Measurements from ENCODE around the gene ZNF674.
"Not testable (repeated sequence)": the region's sequence is repeated elsewhere in the genome, so short reads cannot be mapped to it uniquely, and the experiment has no call there.

The ZNF674 gene

DNA sequence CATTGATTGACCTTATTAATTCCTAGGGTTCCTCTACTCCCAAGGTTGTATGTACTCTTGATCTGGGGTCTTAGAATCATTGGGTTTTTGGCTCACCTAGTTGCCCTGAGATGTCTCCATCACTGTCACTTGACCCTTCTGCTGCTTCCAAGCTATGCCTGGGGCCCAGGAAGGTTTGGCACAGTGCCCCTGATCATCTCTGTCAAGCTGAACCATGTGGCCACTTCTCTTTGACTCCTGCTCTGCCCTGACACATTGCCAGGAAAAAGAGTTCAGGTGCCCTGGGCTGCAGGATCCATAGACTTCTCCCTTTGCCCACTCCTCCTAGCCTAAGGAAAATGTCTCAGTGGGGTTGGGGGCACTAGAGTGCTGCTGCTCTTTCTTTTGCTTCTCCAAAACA is 24.4 kb upstream of the ZNF674 start:
- no peak for DNase-seq (ENCODE audit: low read depth)

GRCh38 chrX:46567388-46567787 is 22.2 kb upstream of the ZNF674 start:
- no peak for DNase-seq (ENCODE audit: low read depth)

DNA sequence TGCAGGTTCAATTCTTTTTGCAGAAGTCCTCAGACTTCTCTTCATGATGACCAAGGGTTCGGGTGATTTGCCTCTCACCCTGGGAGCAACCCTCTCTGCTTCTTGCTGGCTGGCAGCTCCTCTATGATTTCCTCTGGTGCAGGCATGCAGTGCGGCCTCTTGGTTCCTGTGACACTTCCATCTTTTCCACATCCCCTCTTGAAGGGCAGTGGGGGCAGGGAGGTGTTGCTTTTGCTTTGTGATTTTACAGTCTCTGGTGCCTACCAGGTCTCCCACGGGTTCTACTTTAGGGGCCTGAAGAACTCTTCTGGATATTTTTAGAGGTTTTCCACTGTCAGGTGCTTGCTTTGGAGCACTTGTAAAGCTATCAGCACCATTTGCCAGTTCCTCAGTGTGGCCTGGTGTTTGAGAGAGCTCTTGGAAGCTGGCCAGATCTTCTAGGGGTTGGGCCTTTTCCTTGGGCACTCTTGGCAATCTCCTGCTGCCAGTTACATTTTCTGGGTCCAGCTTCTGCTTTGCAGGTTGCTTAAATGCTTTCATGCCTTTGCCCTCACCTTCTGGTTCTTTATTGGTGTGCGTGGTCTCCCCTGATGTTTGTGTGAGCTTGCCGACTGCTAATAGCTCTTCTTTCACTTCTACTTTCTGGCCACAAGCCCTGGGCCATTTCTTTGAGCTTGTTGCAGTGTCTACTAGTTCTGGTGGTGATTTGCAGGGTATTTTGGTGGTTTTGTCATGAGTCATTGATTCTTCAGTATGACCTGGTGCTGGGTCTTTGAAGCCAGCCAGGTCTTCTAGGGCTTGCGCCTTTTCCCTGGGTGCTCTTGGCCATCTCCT is 16.8 kb upstream of the ZNF674 start:
- no peak for DNase-seq (ENCODE audit: low read depth)

DNA sequence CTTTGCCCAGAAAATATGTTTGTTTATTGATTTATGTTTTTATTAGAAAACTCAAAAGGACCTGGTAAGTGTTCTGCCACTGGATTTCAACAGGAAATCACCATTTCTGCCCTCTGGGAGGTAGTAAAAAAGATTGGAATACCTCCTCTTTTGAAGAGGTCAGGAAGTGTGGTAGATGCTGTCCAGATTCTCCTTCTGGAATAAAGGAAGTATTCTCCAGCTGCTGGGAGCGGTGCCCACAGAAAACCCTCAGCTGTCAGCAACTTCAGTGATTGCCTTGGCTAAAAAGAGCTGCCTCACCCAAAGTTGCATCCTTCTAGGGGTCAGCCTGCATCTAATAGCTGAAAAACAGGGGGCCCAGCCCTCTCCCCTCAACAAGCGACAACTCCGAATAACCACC is 13.8 kb upstream of the ZNF674 start:
- no peak for DNase-seq (ENCODE audit: low read depth)

DNA sequence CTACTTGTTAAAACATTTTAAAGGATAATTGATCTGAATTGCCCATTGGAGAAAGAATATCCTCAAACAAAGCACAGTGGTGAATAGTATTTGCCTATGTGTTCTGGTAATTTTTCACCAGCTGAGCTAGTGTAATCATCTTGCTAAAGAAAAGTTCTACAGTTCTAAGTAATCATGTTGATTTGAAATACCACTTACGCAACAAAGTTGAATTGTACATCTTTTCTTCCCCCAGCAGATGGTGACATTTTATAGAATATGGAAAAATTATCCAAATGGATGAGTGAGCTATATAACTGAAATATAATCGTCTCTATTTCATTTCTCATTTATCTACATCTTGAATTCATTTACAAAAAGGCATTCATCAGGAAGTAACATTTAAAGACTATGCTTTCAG is 9.7 kb upstream of the ZNF674 start:
- DNase-seq (ENCODE audit: low read depth) = no peak

- no peak for DNase-seq (ENCODE audit: low read depth)
Observed at GRCh38 chrX:46553935-46554334, 8.7 kb upstream of the ZNF674 start.

DNA sequence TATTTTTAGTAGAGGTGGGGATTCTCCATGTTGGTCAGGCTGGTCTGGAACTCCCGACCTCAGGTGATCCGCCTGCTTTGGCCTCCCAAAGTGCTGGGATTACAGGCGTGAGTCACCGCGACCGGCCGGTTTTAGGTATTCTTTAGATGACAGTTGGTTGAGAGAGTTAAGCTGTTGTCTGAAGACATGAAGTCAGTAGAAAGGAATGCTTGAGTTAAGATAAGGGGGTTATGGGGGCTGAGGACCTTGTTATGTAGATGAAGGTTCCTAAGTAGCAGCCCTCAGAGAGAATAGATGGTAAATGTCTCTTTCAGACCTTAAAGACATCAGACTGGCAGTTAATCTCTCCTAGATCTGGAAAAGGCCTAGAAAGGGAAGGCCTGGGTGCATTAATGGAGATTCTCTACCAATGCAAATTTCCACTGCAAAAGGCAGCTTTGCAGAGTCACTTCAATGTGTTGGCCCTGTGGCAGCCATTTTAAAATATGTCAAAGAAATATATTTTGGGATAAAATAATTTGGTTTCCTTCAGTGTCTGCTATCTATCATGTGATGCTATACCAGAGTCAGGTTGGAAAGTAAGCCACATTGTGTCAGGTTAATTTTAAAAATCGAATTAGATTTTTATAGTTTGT is 6.4 kb upstream of the ZNF674 start:
- no peak for DNase-seq (ENCODE audit: low read depth)

GRCh38 chrX:46549914-46550313 is 4.7 kb upstream of the ZNF674 start:
- no peak for DNase-seq (ENCODE audit: low read depth)

DNA sequence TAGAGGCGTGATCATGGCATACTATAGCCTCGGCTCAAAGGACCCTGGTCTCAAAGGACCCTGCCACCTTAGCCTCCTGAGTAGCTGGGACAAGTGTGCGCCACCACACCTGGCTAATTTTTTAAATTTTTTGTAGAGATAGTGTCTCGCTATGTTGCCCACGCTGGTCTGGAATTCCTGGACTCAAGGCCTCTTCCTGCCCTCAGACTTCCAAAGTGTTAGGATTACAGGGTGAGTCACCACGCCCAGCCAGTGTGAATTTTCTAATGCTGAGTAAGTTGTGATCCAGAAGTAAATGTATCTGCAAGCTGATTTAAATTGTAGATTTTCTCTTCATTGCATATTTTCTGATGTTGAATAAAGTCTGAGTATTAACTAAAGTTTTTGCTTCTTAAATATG is 2.6 kb upstream of the ZNF674 start:
- no peak for DNase-seq (ENCODE audit: low read depth)

DNA sequence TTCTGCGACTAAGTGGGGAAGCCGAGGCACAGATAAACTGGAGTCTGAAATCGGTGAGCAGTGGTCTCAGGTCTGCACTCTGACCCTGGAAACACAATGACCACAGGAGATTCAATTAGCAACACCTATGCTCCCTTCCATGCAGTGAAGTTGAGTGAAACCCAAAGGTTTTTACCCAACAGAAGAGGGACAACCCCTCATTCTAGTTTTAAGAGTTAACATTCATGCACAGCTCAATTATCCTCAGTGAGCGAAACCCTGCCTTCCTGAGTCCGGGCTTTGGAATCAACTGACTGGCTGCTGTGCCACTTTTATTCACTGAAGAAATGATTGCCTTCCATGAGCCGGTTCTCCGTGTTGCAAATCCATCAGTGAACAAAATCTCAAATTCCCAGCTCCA is 694 bp downstream of the ZNF674 start:
- DNase-seq (ENCODE audit: low read depth) = not testable (repeated sequence)

- no peak for DNase-seq (ENCODE audit: low read depth)
Observed at GRCh38 chrX:46543441-46543840, 1.8 kb downstream of the ZNF674 start.

GRCh38 chrX:46531442-46531841 is 13.8 kb downstream of the ZNF674 start:
- no peak for DNase-seq (ENCODE audit: low read depth)

DNA sequence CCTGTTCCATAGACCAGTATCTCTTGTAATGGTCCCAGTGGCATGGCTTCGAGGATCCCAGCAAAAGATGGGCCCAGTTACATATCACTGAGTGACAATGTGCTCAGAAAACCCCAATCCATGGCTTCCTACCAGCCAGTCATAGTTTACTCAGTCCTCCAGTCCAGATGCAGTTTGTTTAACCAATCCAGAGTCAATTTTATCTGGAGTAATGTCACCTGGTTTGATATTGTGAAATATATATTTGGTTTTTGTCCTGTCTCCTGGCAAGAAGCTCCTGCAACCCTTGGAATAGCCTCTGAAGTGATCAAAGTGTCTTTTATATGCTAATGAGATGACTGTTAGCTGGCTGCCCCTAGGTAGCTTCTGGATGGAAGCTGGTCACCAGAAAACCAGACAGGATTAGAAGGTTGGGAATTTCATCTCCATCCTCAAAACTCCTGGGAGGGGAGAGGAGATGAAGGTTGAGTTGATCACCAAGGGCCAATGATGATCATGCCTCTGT is 14.8 kb downstream of the ZNF674 start:
- not testable (repeated sequence) for DNase-seq (ENCODE audit: low read depth)

DNA sequence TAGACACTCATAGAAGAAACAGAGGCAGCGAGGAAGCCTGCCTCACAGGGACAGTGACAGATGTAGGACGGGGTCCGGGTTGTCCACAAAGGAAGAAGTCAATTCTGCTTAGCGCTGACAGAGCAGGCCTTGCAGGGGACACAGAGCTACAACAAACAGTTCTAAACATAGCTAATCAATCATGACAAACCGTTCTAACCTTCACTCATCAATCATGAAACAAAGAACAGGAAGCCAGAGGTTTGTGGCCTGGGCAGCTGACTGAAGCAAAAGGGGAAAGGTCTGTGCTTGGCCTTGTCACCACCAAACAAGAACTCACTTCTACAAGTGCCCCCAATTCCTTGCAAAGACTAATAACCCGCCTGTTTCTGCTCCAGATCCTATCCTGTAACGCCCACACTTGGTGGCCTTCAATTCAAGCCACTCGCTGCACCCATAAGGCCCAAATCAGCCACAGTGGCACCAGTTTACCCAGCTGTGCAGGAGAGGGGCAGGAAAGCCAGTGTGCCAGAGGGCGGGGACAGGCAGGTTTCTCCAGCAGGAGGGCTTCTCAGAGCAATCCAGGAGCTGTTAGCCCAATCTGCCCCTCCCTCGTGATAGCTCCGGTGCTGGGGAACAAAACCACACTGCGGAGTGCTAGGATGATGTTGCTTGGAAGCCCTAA is 15.3 kb downstream of the ZNF674 start:
- not testable (repeated sequence) for DNase-seq (ENCODE audit: low read depth)

DNA sequence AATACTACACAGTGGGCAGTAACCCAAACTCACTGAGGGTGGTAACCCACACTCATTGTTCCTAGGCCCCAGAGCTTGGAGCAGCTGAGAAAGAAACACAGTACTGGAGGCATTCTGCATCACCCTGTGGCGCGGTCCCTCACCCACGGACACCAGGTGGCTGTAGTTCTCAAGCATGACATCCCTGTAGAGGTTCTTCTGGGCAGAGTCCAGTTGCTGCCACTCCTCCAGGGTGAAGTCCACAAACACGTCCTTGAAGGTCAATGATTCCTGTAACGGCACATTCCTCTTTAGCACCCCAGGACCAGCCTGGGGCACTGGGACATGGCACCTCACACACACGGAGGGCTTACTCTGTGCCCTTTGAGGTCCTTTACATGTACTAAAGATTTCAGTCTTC is 16.6 kb downstream of the ZNF674 start:
- not testable (repeated sequence) for DNase-seq (ENCODE audit: low read depth)

- no peak for DNase-seq (ENCODE audit: low read depth)
Observed at GRCh38 chrX:46506076-46506475, 39.1 kb downstream of the ZNF674 start.

- DNase-seq (ENCODE audit: low read depth) = no peak
Observed at GRCh38 chrX:46502848-46503247, 42.4 kb downstream of the ZNF674 start.

DNA sequence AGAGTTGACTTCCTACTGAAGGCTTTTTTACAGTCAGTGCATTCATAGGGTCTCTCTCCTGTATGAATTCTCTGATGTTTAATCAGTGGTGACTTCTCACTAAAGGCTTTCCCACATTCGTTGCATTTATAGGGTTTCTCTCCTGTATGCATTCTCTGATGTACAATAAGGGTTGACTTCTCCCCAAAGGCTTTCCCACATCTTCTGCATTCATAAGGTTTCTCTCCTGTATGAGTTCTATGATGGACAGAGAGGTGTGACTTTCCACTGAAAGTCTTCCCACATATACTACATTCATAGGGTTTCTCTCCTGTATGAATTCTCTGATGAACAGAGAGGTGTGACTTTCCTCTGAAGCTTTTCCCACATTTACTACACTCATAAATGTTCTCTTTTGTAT is 45.2 kb downstream of the ZNF674 start:
- no peak for DNase-seq (ENCODE audit: low read depth)

GRCh38 chrX:46488712-46489111 is 56.5 kb downstream of the ZNF674 start:
- DNase-seq (ENCODE audit: low read depth) = no peak

DNA sequence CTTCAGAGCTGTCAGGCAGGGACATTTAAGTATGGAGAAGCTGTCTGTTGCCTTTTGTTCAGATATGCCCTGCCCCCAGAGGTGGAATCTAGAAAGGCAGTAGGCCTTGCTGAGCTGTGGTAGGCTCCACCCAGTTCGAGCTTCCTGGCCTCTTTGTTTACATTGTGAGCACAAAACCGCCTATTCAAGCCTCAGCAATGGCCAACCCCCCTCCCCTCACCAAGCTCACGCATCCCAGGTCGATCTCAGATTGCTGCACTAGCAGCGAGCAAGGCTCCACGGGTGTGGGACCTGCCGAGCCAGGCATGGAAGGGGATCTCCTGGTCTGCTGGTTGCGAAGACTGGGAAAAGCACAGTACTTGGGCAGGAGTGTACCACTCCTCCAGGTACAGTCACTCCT is 59.3 kb downstream of the ZNF674 start:
- DNase-seq (ENCODE audit: low read depth) = no peak

- DNase-seq (ENCODE audit: low read depth) = not testable (repeated sequence)
Observed at GRCh38 chrX:46478634-46479033, 66.6 kb downstream of the ZNF674 start.

DNA sequence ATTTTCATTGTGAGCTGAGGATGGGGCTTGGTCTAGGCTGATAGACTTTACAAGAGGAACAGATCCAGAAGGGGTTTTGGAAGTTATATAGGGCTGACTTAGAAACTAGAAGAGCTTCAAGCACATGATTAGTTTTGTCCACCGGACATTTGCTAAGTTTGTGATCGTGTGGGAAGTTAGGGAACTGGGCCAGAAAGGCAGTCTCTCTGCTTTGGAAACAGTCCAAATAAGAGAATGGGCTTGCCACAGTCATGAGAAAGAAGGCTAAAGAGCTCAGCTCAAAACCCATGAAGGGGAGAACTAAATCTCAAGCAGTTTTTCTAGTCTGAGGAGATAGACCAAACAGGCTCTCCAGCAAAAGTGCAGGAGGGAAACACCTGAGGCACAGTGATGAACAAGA is 67.8 kb downstream of the ZNF674 start:
- no peak for DNase-seq (ENCODE audit: low read depth)

DNA sequence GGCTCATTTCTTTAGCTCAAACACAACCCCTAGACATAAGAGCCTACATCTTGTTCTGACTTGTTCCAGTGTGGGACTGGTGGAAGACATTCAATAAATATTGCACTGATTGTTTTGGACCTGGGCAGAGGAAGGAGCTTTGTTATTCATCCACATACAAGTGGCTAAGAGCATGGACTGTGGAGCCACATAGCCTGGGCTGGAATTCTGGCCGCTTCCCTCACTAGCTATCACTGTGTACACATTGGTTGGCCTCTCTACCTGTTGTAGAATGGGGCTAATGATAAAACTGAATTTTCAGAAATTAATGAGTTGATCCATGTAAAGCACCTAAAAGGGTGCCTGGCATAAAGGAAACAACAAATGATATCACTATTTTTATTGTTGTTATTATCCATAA is 80.0 kb downstream of the ZNF674 start:
- no peak for DNase-seq (ENCODE audit: low read depth)
